ENCODE data around the gene DNAI1. TPM values are rescaled to one million over a fixed set of nuclear protein-coding genes. Genes with fewer than 3 reads are reported as not detected.

DNAI1 gene
- polyA plus RNA-seq, 1 donor (not counting 4 experiments of a cell fraction or from before 2014, with no cell fraction given) = 0.08 TPM

- Histone ChIP-seq H3K27me3 (ENCODE audit: control insufficient read depth, extremely low read depth, insufficient read depth, low read length) (no peaks in the 10 kb centered on the region), H3K9me3 (ENCODE audit: control insufficient read depth, low read depth, low read length) (no peaks in the 10 kb centered on the region), H3K4me1 (ENCODE audit: control insufficient read depth, extremely low read depth, insufficient read depth, low read length) (peaks cover 28% of the 10 kb centered on the region), H3K9me1 (ENCODE audit: control insufficient read depth, extremely low read depth, insufficient read depth, low read length) (peaks cover 3% of the 10 kb centered on the region), H3K27ac (ENCODE audit: control insufficient read depth, insufficient read depth, low read length) (no peak overlapping the region), H3K4me2 (ENCODE audit: control insufficient read depth, extremely low read depth, insufficient read depth, low read depth, low read length) (no peak overlapping the region), H3K79me2 (ENCODE audit: control insufficient read depth, insufficient read depth, low read length) (peaks cover 46% of the 10 kb centered on the region), H3K4me3 (ENCODE audit: control insufficient read depth in 2 of 3, extremely low read depth in 1 of 3, insufficient read depth in 2 of 3, low read depth in 1 of 3, low read length in 3 of 3) (no peak overlapping the region), H2AFZ (ENCODE audit: control insufficient read depth, low read length) (no peak overlapping the region), H3K9ac (ENCODE audit: control insufficient read depth, extremely low read depth, insufficient read depth, low read length) (no peak overlapping the region), H4K20me1 (ENCODE audit: control insufficient read depth, extremely low read depth, insufficient read depth, low read length) (peaks cover 7% of the 10 kb centered on the region), H3K36me3 (ENCODE audit: control insufficient read depth in 2 of 2, extremely low read depth in 1 of 2, insufficient read depth in 2 of 2, low read length in 2 of 2) (no peaks in the 10 kb centered on the region)
- DNase-seq (ENCODE audit: low read depth, low spot score) (peak; percentile 61), FAIRE-seq (peak; percentile 43)
- dilution Hi-C loops (cut with MboI; ENCODE audit: extremely low pct_ligation_motif_present, low sequenced_read_pairs) = no loop called here
- TF ChIP-seq EZH2 (IDR thresholded peaks at IDR 0.05; ENCODE audit: low read length) = no peak
- TF ChIP-seq, protein P1, sequence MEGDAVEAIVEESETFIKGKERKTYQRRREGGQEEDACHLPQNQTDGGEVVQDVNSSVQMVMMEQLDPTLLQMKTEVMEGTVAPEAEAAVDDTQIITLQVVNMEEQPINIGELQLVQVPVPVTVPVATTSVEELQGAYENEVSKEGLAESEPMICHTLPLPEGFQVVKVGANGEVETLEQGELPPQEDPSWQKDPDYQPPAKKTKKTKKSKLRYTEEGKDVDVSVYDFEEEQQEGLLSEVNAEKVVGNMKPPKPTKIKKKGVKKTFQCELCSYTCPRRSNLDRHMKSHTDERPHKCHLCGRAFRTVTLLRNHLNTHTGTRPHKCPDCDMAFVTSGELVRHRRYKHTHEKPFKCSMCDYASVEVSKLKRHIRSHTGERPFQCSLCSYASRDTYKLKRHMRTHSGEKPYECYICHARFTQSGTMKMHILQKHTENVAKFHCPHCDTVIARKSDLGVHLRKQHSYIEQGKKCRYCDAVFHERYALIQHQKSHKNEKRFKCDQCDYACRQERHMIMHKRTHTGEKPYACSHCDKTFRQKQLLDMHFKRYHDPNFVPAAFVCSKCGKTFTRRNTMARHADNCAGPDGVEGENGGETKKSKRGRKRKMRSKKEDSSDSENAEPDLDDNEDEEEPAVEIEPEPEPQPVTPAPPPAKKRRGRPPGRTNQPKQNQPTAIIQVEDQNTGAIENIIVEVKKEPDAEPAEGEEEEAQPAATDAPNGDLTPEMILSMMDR (optimal IDR thresholded peaks at IDR 0.05 in 1 of 3, IDR thresholded peaks at IDR 0.05 in 1 of 3, conservative IDR thresholded peaks at IDR 0.05 in 1 of 3; ENCODE audit: extremely low read depth in 1 of 3, insufficient read depth in 2 of 3, low read length in 3 of 3) = peak in 2 of 3 experiments; percentile 13 to 20
These were observed 4.0 kb upstream of the DNAI1 start for GRCh38 chr9:34454571-34455065.

DNA sequence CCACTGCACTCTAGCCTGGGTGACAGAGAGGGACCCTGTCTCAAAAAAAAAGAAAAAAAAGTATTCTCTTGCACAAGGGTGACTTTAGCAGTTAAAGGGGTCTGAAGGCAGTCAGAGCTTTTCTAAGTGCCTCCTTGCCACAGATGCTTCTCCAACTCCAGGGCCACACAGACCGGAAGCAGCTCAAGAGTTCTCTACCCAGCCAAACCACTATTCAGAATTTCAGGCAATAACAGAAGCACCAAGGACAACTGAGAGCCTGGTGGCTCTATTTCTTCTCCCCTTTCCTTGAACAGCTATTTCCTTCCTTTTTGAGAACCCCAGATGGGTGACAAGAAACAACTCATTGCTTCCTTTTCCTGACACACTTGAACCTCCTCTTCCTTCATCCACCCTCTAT, 2.5 kb upstream of the DNAI1 start:
- FAIRE-seq (no peak), DNase-seq (ENCODE audit: low read depth, low spot score) (no peak)
- Histone ChIP-seq H3K36me3 (ENCODE audit: control insufficient read depth in 2 of 2, extremely low read depth in 1 of 2, insufficient read depth in 2 of 2, low read length in 2 of 2) (no peaks in the 10 kb centered on the region), H3K27me3 (ENCODE audit: control insufficient read depth, extremely low read depth, insufficient read depth, low read length) (no peaks in the 10 kb centered on the region), H3K4me2 (ENCODE audit: control insufficient read depth, extremely low read depth, insufficient read depth, low read depth, low read length) (no peak overlapping the region), H3K9ac (ENCODE audit: control insufficient read depth, extremely low read depth, insufficient read depth, low read length) (no peak overlapping the region), H3K9me3 (ENCODE audit: control insufficient read depth, low read depth, low read length) (no peaks in the 10 kb centered on the region), H3K79me2 (ENCODE audit: control insufficient read depth, insufficient read depth, low read length) (peaks cover 40% of the 10 kb centered on the region), H3K4me1 (ENCODE audit: control insufficient read depth, extremely low read depth, insufficient read depth, low read length) (peaks cover 33% of the 10 kb centered on the region), H3K4me3 (ENCODE audit: control insufficient read depth in 2 of 3, extremely low read depth in 1 of 3, insufficient read depth in 2 of 3, low read depth in 1 of 3, low read length in 3 of 3) (no peak overlapping the region), H3K9me1 (ENCODE audit: control insufficient read depth, extremely low read depth, insufficient read depth, low read length) (peaks cover 3% of the 10 kb centered on the region), H3K27ac (ENCODE audit: control insufficient read depth, insufficient read depth, low read length) (no peak overlapping the region), H2AFZ (ENCODE audit: control insufficient read depth, low read length) (no peak overlapping the region), H4K20me1 (ENCODE audit: control insufficient read depth, extremely low read depth, insufficient read depth, low read length) (peaks cover 7% of the 10 kb centered on the region)
- TF ChIP-seq EZH2 (IDR thresholded peaks at IDR 0.05; ENCODE audit: low read length) = no peak
- TF ChIP-seq, protein P1 (optimal IDR thresholded peaks at IDR 0.05 in 1 of 3, IDR thresholded peaks at IDR 0.05 in 1 of 3, conservative IDR thresholded peaks at IDR 0.05 in 1 of 3; ENCODE audit: extremely low read depth in 1 of 3, insufficient read depth in 2 of 3, low read length in 3 of 3) = no peak
- dilution Hi-C loops (cut with MboI; ENCODE audit: extremely low pct_ligation_motif_present, low sequenced_read_pairs) = no loop called here
